ENCODE results near the gene FYB2.

- no peak for TF ChIP-seq CTCF (IDR thresholded peaks at IDR 0.05 in 8 of 11, conservative IDR thresholded peaks at IDR 0.05 in 3 of 11)
- no peak for TF ChIP-seq POLR2A (IDR thresholded peaks at IDR 0.05)
Observed at GRCh38 chr1:56814205-56814604, 5.0 kb downstream of the FYB2 start.

Measured in spleen (tissue), 7 donors.